GM11168 (cell line): Measurements from ENCODE around the gene PLSCR3.

Experiments used
- in situ Hi-C: fragments of 300-500 bp; cut with MboI; formaldehyde crosslinking; loops from one replicate; pipeline ENCODE4 v1.12.0; 2022; ENCODE audit warnings: low sequenced_read_pairs; ENCODE audit not compliant: unreplicated experiment

PLSCR3 gene

GRCh38 chr17:7354262-7354843, 40.0 kb downstream of the PLSCR3 start:
- in situ Hi-C loops, result no loop called here

DNA sequence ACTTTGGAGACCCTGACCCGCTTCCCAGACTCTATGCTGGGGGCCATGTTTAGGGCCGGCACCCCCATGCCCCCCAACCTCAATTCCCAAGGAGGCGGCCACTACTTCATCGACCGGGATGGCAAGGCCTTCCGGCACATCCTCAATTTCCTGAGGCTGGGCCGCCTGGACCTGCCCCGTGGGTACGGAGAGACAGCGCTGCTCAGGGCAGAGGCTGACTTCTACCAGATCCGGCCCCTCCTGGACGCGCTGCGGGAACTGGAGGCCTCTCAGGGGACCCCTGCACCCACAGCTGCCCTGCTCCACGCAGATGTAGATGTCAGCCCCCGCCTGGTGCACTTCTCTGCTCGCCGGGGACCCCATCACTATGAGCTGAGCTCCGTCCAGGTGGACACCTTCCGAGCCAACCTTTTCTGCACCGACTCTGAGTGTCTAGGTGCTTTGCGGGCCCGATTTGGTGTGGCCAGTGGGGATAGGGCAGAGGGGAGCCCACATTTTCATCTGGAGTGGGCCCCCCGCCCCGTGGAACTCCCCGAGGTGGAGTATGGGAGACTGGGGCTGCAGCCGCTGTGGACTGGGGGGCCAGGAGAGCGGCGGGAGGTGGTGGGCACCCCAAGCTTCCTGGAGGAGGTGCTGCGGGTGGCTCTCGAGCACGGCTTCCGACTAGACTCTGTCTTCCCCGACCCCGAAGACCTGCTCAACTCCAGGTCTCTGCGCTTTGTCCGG, 41.3 kb downstream of the PLSCR3 start:
- in situ Hi-C loops, result no loop called here

- in situ Hi-C loops, result no loop called here
Measured at GRCh38 chr17:7352503-7352889, 41.8 kb downstream of the PLSCR3 start.

DNA sequence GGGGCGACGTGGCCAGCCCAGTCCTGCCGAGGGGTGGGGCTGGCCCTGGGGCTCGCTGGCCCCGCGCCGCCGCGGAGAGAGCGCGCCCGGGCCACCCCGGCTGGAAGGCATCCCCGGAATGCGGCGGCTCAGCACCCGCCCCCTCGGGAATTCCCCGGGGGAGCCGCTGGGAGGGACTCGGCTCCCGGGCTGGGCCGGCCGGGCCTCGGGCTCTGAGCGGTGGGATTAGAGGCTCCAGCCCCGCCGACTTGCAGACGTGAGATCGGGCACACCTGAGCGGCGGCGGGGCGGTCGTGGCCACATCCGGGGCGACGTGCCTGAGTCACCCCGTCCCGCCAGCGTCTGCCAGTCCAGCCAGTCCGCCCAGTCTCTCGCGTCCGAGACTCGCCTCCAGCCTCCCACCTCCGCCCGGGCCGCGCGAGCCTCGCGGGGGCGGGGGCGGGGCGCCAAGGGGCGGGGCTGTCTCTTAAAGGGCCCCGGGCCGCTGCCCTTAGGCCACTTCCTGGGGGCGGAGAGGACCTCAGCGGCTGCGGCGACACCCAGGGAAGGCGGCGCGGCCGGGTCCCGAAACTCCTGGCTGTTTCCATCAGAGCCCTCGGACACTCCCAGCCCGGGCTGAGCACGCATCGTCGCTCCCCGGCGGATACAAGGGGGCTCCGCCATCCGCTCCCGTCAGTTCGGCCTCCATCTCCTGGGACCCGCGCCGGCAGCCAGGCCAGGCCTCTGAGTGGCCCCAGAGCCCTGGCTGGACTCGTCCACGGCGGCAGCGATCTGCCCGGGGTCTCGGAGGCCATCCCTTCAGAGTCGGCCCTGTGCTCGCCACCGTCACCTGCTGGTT, 42.4 kb downstream of the PLSCR3 start, which contains the start of gene KCTD11:
Gene KCTD11 (plus strand): TSS at position 498 of the 838 bp plus-strand sequence.
- in situ Hi-C loops, result no loop called here

DNA sequence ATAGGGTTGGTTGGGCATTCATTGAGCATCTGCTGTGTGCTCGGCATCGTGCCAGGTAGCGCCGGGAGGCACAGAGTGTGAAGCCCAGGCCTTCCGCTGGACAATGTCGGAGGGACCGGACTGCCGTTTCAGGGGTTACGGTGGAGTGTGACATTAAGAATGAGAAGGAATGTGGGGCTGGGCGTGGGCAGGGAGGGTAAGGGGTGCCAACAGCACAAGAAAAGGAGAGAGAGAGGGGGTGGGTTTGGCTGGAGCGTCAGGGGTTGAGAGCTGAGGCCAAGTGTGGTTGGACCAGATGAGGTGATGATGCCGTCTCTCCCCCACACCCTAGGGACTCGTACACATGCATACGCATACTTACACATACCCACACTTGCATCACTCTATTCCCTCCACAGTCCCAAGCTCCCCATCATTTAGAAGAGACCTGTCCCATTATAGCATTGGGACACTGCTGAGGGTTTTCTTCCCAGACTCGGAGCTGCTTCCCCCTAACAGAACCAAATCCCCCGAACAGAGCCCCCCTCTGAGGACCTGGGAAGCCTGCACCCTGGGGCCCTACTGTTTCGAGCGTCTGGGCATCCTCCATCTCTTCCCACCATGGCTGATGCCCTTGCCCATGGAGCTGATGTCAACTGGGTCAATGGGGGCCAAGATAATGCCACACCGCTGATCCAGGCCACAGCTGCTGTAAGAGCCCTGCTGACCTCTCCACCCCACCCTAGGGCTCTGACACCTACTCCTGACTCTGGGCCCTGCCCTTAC, 45.7 kb downstream of the PLSCR3 start:
- in situ Hi-C loops, result no loop called here

DNA sequence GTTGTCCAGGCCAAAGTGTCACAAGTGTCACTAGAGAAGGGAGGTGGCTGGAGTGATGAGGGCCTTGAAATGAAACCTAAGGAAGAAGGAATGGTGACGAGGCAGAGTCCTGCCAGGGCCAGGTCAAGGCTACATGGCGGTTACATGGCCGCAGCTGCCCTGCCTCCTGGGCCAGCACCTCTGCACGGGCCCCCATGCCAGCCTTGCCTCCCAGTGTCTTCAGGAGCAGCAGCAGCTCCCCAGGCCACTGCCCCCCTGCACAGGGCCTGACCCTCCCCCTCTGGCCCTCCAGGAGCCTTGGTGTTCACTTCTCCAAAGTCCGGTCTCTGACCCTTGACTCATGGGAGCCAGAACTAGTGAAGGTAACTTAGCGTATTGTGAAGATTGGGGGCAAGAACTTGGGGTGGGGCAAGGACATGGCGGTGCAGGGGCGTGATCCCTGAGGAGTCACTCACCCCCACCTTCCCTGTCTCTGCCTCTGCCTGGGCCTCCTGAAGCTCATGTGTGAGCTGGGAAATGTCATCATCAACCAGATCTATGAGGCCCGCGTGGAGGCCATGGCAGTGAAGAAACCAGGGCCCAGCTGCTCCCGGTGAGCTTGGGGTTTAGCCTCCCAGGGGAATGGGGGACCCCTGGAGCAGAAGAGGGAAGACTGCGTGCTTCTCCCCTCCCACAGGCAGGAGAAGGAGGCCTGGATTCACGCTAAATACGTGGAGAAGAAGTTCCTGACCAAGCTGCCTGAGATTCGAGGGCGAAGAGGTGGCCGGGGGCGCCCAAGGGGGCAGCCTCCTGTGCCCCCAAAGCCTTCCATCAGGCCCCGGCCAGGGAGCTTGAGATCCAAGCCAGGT, 46.5 kb downstream of the PLSCR3 start:
- in situ Hi-C loops, result no loop called here

- in situ Hi-C loops, result no loop called here
Measured at GRCh38 chr17:7346761-7347614, 47.3 kb downstream of the PLSCR3 start.

DNA sequence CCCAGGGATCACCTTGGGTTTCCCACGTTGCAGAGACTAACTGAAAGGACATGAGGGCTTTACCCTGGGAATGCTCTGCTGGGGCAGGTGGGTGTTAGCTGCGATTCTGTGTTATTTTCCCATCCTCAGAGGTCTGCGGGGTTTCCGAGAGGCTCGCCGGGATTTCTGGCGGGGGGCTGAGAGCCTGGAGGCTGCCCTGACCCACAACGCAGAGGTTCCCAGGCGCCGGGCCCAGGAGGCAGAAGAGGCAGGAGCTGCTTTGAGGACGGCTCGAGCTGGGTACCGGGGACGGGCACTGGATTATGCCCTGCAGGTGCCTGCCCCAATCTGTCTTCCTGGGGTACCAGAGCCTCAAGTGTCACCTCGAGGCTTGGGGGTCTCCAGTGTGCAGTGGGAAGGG, 51.1 kb downstream of the PLSCR3 start:
- in situ Hi-C loops, result no loop called here

GRCh38 chr17:7341842-7342241, 52.5 kb downstream of the PLSCR3 start:
- in situ Hi-C loops, result no loop called here

DNA sequence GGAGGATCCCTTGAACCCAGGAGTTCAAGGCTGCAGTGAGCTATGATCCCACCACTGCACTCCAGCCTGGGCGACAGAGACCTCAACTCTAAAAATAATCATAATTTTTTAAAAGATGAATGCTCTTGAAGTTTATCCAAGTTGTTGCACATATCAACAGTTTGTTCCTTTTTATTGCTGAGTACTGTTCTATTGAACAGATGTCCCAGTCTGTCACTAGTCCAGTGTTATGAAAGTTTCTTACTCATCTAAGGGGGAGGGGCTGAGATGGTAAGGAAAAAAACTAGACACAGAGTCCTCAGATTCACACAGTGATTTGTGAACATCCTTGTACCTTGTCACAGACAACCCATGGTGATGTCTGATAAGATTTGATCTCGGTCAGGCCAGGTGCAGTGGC, 54.1 kb downstream of the PLSCR3 start:
- in situ Hi-C loops, result no loop called here
